HCT116 (cell line): ENCODE results near the gene UGT1A7.

Source experiments
- EGR1 ChIP-seq: IDR thresholded peaks from 2 replicates; pipeline ENCODE4 v1.6.1; 2012; ENCODE audit warnings: low read depth
- EZH2phosphoT487 ChIP-seq: fragments of 200-600 bp; IDR thresholded peaks from 2 replicates; pipeline ENCODE4 v1.6.1; 2018; ENCODE audit warnings: antibody characterized with exemption, borderline replicate concordance
- JUND ChIP-seq: IDR thresholded peaks from 2 replicates; pipeline ENCODE4 v1.6.1; 2012
- POLR2A ChIP-seq: IDR thresholded peaks from 2 replicates; pipeline ENCODE4 v1.7.0; 2011; ENCODE audit warnings: borderline replicate concordance; ENCODE audit not compliant: insufficient read depth, insufficient read length; ENCODE audit errors: extremely low read depth
- POLR2AphosphoS5 ChIP-seq: IDR thresholded peaks from 2 replicates; pipeline ENCODE4 v1.6.1; 2011; ENCODE audit warnings: mild to moderate bottlenecking, low read depth, low read length, moderate library complexity
- RAD21 ChIP-seq: IDR thresholded peaks from 2 replicates; pipeline ENCODE4 v1.6.1; 2012; ENCODE audit warnings: low read depth, mild to moderate bottlenecking
- YY1 ChIP-seq: IDR thresholded peaks from 2 replicates; pipeline ENCODE4 v1.6.1; 2011; ENCODE audit warnings: low read length, low read depth, moderate library complexity, mild to moderate bottlenecking; ENCODE audit not compliant: insufficient replicate concordance; ENCODE audit errors: extremely low read depth
- TF ChIP-seq, protein P1 (sequence below), 3 experiments: fragments of 200-600 bp in 1 of 3; sonication (generic) in 1 of 3; IDR thresholded peaks in 2 of 3; conservative IDR thresholded peaks in 1 of 3; 2 replicates each; pipeline ENCODE4 v1.5.1; 2012 to 2017; ENCODE audit warnings: low read depth in 2 of 3, low read length in 2 of 3, antibody characterized with exemption in 1 of 3, borderline replicate concordance in 1 of 3, control low read depth in 1 of 3, mild to moderate bottlenecking in 1 of 3, mixed read lengths in 1 of 3, mixed run types in 1 of 3, moderate library complexity in 1 of 3; ENCODE audit not compliant: insufficient read depth in 1 of 3

DNA sequence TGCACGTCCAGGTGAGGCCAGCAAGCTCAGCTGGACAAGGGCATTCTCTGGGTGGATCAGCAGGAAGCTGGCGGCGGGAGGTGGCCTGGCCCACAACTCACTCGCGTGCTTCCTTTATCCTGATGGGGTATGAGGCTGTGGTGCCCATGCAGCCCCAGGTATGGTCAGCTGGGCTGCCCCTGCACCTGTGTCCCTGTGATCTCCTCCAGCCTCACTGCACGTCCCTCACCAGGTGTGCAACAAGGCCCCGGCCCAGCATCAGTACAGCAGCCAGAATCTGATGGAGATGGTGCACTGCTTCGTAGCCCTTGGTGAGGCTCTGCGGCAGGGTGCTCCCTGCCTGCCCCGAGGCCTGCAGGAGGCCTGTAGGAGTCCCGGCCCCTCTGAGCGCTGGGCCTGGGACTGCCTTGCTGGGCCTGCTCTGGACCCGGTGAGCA, 114.1 kb downstream of the UGT1A7 start:
- TF ChIP-seq POLR2A = no peak
- TF ChIP-seq EGR1 = no peak
- TF ChIP-seq EZH2phosphoT487 = no peak
- TF ChIP-seq, protein P1, sequence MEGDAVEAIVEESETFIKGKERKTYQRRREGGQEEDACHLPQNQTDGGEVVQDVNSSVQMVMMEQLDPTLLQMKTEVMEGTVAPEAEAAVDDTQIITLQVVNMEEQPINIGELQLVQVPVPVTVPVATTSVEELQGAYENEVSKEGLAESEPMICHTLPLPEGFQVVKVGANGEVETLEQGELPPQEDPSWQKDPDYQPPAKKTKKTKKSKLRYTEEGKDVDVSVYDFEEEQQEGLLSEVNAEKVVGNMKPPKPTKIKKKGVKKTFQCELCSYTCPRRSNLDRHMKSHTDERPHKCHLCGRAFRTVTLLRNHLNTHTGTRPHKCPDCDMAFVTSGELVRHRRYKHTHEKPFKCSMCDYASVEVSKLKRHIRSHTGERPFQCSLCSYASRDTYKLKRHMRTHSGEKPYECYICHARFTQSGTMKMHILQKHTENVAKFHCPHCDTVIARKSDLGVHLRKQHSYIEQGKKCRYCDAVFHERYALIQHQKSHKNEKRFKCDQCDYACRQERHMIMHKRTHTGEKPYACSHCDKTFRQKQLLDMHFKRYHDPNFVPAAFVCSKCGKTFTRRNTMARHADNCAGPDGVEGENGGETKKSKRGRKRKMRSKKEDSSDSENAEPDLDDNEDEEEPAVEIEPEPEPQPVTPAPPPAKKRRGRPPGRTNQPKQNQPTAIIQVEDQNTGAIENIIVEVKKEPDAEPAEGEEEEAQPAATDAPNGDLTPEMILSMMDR (IDR thresholded peaks at IDR 0.05 in 2 of 3, conservative IDR thresholded peaks at IDR 0.05 in 1 of 3; ENCODE audit: borderline replicate concordance in 1 of 3, insufficient read depth in 1 of 3, low read depth in 2 of 3, low read length in 2 of 3) = no peak
- no peak for TF ChIP-seq JUND
- no peak for TF ChIP-seq POLR2AphosphoS5
- no peak for TF ChIP-seq YY1
- TF ChIP-seq RAD21 = no peak
